ENCODE data around the gene HTD2. TPM values are rescaled to one million over a fixed set of nuclear protein-coding genes. Genes with fewer than 3 reads are reported as not detected.
A peak's percentile ranks its signal among the peaks of the same experiment; 100 is the strongest.

Gene HTD2
- total RNA-seq, 1 donor from 2014 or later, result 11.5 TPM

DNA sequence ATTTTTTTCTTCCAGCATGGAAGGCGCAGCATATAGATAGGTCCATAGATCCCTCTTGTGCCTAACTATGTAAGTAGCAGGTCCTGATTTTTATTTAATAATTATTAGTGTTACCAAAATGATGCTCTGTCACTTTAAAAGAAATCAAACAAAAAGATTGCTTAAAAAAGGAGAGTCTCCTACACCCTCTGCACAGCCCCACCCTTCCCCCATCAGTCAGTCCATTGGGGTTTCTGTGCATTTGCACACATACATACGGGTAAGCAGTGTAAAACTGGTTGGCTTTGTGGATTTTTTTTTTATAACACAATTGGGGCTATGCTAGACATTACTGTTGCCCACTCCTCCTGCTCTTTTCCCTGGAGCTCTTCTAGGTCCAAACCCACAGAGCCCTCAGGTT is 7.2 kb upstream of the HTD2 start:
- intact Hi-C loops (cut with micrococcal nuclease), result no loop called here
- no peak overlapping the region for H3K27ac Mint-ChIP-seq
- H3K4me3 Mint-ChIP-seq, result no peak overlapping the region
- no peak for DNase-seq (ENCODE audit: low spot score)
- H3K27me3 Mint-ChIP-seq (ENCODE audit: insufficient read depth), result peaks cover 25% of the 10 kb centered on the region
- peaks cover 8% of the 10 kb centered on the region for H3K9me3 Mint-ChIP-seq
- no peaks in the 10 kb centered on the region for H3K36me3 Mint-ChIP-seq (ENCODE audit: low read depth)
- no peaks in the 10 kb centered on the region for H3K4me1 Mint-ChIP-seq (ENCODE audit: low read depth)

DNA sequence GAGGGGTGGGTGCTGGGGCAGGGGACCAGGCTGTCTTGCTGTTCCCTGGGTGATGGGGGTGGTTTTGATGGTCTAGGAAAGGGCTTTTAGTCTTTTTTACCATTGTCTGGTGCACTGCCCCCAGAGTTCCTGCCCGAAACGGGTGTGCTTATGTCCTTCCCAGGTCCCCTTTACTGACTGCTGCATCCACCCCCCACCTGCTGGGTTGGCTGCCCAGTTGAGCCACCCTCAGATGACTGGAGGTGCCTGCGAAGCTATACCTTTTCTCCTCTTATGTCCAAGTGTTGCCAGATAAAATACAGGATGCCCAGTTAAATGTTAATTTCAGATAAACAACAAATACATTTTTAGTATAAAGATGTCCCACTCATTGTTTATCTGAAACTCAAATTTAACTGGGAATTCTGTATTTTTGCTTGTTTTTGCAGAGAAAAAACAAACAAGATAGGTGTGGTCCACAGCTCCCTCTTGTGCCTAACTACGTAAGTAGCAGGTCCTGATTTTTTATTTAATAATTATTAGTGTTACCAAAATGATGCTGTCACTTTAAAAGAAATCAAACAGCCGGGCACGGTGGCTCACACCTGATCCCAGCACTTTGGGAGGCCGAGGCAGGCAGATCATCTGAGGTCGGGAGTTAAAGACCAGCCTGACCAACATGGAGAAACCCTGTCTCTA is 6.3 kb upstream of the HTD2 start:
- Mint-ChIP-seq H3K4me3 (no peak overlapping the region), H3K4me1 (ENCODE audit: low read depth) (no peaks in the 10 kb centered on the region), H3K9me3 (peaks cover 8% of the 10 kb centered on the region), H3K27ac (no peak overlapping the region), H3K36me3 (ENCODE audit: low read depth) (no peaks in the 10 kb centered on the region), H3K27me3 (ENCODE audit: insufficient read depth) (peaks cover 27% of the 10 kb centered on the region)
- intact Hi-C loops (cut with micrococcal nuclease), result loop anchor here (1.0 kb wide), 1 partner anchor 113 kb away; no protein-coding TSS in a partner anchor
- no peak for DNase-seq (ENCODE audit: low spot score)

DNA sequence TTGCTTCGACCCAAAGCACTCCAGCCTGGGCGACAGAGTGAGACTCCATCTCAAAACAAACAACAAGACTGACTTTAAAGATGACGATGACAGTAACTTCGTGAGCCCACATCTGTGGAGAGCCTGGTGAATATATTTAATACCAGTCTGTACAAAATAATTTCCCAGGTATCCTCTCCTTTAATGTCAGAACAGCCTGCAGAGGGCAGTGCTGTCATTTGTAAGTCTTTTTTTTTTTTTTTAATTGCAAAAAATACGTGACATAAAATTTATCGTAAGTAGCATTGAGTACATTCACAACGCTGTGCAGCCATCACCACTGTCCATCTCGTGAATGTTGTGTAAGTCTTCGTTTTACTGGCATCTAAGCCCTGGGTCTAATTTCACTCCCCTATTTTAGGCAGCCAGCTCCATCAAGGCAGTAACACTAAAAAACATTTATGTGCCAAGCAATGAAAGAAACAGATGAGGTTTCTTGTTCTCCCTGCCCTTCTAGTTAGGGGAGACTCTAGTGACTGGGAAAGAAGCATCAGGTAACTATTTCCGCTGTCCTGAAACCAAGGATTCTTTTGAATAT is 1.4 kb downstream of the HTD2 start:
- peaks cover 27% of the 10 kb centered on the region for H3K4me1 Mint-ChIP-seq (ENCODE audit: low read depth)
- intact Hi-C loops (cut with micrococcal nuclease), result loop anchor here (1.0 to 5.0 kb wide), 5 partner anchors 107 to 1080 kb away; partner anchors contain the start of genes APPL1, CFAP20DC, DENND6A and FLNB
- peak; percentile 26 for DNase-seq (ENCODE audit: low spot score)
- no peaks in the 10 kb centered on the region for H3K9me3 Mint-ChIP-seq
- H3K27ac Mint-ChIP-seq, result peak overlapping the region; percentile 99
- H3K36me3 Mint-ChIP-seq (ENCODE audit: low read depth), result peaks cover 22% of the 10 kb centered on the region
- H3K4me3 Mint-ChIP-seq, result peak overlapping the region; percentile 95
- H3K27me3 Mint-ChIP-seq (ENCODE audit: insufficient read depth), result peaks cover 3% of the 10 kb centered on the region

DNA sequence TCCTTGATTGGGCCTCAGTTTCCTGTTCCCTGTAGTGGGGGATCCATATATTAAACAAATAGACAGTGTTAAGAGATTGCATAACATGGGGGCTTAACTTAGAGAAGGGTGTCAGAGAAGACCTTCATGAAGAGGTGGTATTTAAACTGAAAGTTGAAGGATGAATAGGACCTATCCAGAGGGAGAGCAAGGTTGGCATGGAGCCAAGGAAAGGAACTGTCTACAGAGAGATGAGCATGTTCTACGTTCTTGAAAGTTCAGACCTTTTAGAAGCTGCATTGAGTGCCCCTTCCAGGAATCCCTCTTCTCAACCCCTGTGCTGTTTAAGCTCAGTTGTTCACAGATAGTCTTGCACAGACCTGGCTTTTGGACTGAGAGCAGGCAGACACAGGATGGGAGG is 2.4 kb downstream of the HTD2 start:
- intact Hi-C loops (cut with micrococcal nuclease), result loop anchor here (5.0 kb wide), 1 partner anchor 1081 kb away; the partner anchor contains the start of gene APPL1
- peak overlapping the region; percentile 10 for H3K4me3 Mint-ChIP-seq
- peak overlapping the region; percentile 43 for H3K27ac Mint-ChIP-seq

DNA sequence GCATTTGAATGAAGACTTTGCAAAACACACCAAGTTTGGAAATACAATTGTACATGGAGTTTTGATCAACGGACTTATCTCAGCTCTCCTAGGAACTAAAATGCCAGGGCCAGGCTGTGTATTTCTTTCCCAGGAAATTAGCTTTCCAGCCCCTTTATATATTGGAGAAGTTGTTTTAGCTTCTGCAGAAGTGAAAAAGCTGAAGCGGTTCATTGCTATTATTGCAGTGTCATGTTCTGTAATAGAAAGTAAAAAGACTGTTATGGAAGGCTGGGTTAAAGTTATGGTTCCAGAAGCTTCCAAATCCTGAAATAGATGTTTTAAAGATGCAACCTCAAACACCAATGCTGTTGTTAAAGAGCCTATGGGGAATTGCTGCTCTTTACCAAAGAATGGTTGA is 11.5 kb downstream of the HTD2 start:
- no peak overlapping the region for H3K27ac Mint-ChIP-seq
- H3K4me1 Mint-ChIP-seq (ENCODE audit: low read depth), result peaks cover 5% of the 10 kb centered on the region
- no peaks in the 10 kb centered on the region for H3K27me3 Mint-ChIP-seq (ENCODE audit: insufficient read depth)
- DNase-seq (ENCODE audit: low spot score), result no peak
- no peaks in the 10 kb centered on the region for H3K9me3 Mint-ChIP-seq
- no peak overlapping the region for H3K4me3 Mint-ChIP-seq
- H3K36me3 Mint-ChIP-seq (ENCODE audit: low read depth), result peaks cover 36% of the 10 kb centered on the region
- intact Hi-C loops (cut with micrococcal nuclease), result no loop called here

More for the DNA sequence above, 2.4 kb downstream of the HTD2 start:
- peaks cover 28% of the 10 kb centered on the region for H3K36me3 Mint-ChIP-seq (ENCODE audit: low read depth)
- peaks cover 27% of the 10 kb centered on the region for H3K4me1 Mint-ChIP-seq (ENCODE audit: low read depth)
- peaks cover 3% of the 10 kb centered on the region for H3K27me3 Mint-ChIP-seq (ENCODE audit: insufficient read depth)
- H3K9me3 Mint-ChIP-seq, result no peaks in the 10 kb centered on the region
- no peak for DNase-seq (ENCODE audit: low spot score)

DNA sequence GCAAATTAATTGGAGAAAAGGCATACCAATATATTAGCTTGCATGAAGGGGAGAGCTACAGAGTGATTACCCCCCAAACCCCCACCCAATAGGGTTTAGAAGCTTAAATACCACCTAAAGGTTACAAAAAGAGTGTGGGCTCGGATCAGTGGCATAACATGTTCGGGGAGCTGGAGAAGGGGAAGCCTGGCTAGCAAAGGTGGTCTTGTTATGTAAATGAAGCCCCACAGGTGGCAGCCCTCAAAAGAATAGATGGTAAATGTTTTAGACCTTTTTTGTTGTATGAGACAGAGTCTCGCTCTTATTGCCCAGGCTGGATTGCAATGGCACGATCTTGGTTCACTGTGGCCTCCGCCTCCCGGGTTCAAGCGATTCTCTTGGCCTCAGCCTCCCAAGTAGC is 15.5 kb downstream of the HTD2 start:
- Mint-ChIP-seq H3K27me3 (ENCODE audit: insufficient read depth) (no peaks in the 10 kb centered on the region), H3K36me3 (ENCODE audit: low read depth) (peaks cover 14% of the 10 kb centered on the region), H3K27ac (no peak overlapping the region), H3K9me3 (no peaks in the 10 kb centered on the region), H3K4me3 (no peak overlapping the region), H3K4me1 (ENCODE audit: low read depth) (peaks cover 31% of the 10 kb centered on the region)
- intact Hi-C loops (cut with micrococcal nuclease), result loop anchor here (1.0 to 5.0 kb wide), 7 partner anchors 13 to 311 kb away; partner anchors contain the start of genes HTD2, PDHB and RPP14
- no peak for DNase-seq (ENCODE audit: low spot score)

DNA sequence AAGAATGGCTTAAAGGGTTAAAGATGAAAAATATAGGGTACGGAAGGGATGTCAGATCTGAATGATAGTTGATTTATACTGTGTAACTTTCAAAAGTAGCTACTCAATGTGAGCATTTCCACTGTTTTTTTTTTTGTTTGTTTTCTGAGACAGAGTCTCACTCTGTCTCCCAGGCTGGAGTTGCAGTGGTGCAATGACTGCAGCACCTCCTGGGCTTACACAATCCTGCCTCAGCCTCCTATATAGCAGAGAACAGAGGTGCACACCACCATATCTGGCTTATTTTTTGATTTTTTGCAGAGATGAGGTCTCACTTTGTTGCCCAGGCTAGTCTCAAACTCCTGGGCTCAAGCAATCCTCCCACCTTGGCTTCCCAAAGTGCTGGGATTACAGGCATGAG is 16.5 kb downstream of the HTD2 start:
- H3K27me3 Mint-ChIP-seq (ENCODE audit: insufficient read depth), result no peaks in the 10 kb centered on the region
- H3K4me1 Mint-ChIP-seq (ENCODE audit: low read depth), result peaks cover 31% of the 10 kb centered on the region
- H3K27ac Mint-ChIP-seq, result peak overlapping the region; percentile 40
- intact Hi-C loops (cut with micrococcal nuclease), result loop anchor here (1.0 to 5.0 kb wide), 2 partner anchors 36 to 310 kb away; no protein-coding TSS in a partner anchor
- no peak for DNase-seq (ENCODE audit: low spot score)
- H3K4me3 Mint-ChIP-seq, result no peak overlapping the region
- H3K36me3 Mint-ChIP-seq (ENCODE audit: low read depth), result peaks cover 11% of the 10 kb centered on the region
- H3K9me3 Mint-ChIP-seq, result no peaks in the 10 kb centered on the region

DNA sequence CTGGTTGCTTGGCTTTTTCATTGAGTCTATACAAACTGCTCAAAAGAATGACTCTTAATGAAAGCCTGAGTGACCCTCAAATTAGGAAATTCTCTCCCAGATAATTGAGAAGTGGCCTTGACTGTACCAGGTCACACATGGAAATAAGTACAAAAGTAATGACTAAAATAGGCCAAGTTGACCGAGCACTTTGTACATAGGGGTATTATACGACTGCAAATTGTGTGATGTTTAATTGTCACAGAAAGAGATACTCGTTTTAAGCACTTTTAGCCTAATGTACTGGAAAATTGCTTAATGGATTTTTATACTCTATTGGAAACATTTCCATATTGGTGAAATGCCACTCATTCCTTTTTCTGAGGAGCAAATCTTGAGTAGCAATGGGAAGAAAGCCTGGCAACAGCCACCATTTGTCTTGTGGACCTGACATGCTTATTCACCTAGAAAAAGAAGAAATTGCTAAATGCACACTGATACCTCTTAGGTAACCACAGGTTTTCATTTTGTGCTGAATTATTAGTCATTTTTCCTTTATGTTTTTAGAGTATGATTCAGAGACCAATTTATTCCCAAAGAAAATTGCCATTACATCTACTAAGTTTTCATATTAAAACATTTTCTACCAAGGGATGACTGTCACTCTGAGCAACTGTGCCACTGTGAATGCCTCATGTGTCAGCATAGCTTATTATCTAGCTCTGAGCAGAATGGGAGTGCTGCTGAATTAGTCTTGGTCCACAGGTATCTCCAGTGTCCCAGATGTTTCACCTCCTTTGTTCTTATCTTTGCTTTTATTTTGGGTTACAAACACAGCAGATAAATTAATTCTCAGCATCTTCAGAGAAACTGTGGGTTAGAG is 17.4 kb downstream of the HTD2 start:
- intact Hi-C loops (cut with micrococcal nuclease), result loop anchor here (1.0 to 5.0 kb wide), 4 partner anchors 9 to 309 kb away; partner anchors contain the start of gene PXK
- H3K27me3 Mint-ChIP-seq (ENCODE audit: insufficient read depth), result no peaks in the 10 kb centered on the region
- peaks cover 8% of the 10 kb centered on the region for H3K36me3 Mint-ChIP-seq (ENCODE audit: low read depth)
- no peaks in the 10 kb centered on the region for H3K9me3 Mint-ChIP-seq
- peak overlapping the region; percentile 6 for H3K4me3 Mint-ChIP-seq
- DNase-seq (ENCODE audit: low spot score), result no peak
- peaks cover 31% of the 10 kb centered on the region for H3K4me1 Mint-ChIP-seq (ENCODE audit: low read depth)
- peak overlapping the region; percentile 86 for H3K27ac Mint-ChIP-seq

DNA sequence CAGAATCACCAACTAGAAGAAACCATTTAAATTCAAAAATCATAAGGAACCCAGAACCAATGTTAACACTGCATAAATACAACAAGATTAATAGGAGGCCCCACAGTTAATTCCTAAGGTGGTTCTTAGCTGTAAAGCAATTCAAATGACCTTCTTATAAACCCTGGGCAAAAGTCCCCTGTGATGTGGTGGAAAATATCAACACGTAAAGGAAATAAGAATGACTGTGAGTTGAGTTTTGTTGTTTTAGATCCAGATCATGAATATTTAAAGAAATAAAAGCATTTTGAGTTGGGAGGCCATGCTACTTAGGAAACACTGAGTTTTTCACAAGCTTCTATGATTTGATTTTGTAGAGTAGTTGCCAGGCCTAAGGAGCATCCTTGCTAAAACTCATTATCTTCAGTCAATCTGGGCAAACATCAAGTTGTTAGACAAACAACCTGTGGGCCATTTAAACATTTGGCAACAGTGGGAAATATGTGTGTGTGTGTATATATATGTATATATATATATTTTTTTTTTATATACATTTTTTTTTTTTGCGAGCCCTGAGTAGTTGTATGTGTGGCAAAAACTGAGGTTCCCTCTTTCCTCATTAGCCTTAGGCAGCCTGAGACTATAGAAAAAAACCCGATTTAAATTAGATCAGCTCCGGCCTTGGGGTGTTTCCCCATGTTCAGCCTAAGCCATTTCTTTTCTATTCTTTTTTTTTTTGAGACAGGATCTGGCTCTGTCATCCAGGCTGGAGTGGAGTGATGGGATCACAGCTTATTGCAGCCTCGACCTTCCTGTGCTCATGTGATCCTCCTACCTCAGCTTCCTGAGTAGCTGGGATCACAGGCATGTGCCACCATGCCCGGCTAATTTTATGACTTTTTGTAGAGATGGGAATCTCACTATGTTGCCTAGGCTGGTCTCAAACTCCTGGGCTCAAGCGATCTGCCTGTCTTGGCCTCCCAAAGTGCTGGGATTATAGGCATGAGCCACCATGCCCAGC is 18.4 kb downstream of the HTD2 start:
- Mint-ChIP-seq H3K36me3 (ENCODE audit: low read depth) (peaks cover 4% of the 10 kb centered on the region), H3K27ac (peak overlapping the region; percentile 86), H3K9me3 (no peaks in the 10 kb centered on the region), H3K4me1 (ENCODE audit: low read depth) (peaks cover 31% of the 10 kb centered on the region), H3K4me3 (peak overlapping the region; percentile 6), H3K27me3 (ENCODE audit: insufficient read depth) (no peaks in the 10 kb centered on the region)
- intact Hi-C loops (cut with micrococcal nuclease), result loop anchor here (1.0 to 5.0 kb wide), 3 partner anchors 8 to 308 kb away; partner anchors contain the start of gene PXK
- peak; percentile 6 for DNase-seq (ENCODE audit: low spot score)

DNA sequence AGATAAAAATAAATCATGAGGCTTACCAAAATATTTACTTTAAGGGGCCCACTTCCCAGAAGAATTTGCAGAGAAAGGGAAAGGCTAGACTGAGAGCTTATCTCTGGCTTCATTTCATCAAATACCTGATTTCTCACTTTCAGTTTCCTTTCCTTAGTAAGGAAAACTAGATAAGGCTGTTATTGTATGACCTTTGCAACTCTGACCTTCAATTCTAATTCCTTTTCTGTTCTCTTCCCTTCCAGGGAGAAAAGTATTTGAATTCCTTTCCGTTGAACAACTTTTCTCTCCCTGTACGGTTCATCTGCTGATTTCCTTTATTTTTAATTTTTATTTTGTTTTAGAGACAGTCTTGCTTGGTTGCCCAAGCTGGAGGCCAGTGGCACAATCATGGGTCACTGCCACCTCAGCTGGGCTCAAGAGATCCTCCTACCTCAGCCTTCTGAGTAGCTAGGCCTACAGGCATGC is 19.2 kb downstream of the HTD2 start:
- Mint-ChIP-seq H3K9me3 (no peaks in the 10 kb centered on the region), H3K27me3 (ENCODE audit: insufficient read depth) (no peaks in the 10 kb centered on the region), H3K27ac (peak overlapping the region; percentile 86), H3K4me3 (no peak overlapping the region), H3K4me1 (ENCODE audit: low read depth) (peaks cover 34% of the 10 kb centered on the region), H3K36me3 (ENCODE audit: low read depth) (peaks cover 3% of the 10 kb centered on the region)
- intact Hi-C loops (cut with micrococcal nuclease), result no loop called here
- DNase-seq (ENCODE audit: low spot score), result no peak

DNA sequence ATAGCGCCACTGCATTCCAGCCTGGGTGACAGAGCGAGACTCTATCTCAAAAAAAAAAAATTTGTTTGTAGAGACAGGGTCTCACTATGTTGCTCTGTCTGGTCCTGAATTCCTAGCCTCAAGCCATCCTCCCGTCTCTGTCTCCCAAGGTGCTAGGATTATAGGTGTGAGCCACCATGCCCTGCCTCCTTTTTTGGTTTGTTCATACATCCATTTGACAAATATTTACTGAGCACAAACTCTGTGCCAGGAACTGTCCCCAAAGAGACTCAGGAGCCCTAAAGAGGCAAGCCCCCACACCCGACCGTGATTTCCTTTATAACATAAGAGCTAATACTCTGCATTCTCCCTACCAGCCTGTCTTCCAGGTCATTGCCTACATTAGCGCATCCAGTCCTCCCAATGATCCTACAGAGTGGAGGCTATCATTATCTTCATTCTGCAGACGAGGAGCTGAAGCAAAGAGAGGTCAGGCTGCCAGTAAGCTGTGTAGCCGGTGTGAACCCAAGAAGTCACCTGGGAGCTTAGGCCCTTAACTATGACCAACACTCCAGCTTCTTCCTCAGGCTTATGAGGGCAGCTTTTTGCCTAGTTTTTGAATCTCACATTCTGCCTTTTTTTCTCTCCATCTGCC is 20.1 kb downstream of the HTD2 start:
- no peaks in the 10 kb centered on the region for H3K27me3 Mint-ChIP-seq (ENCODE audit: insufficient read depth)
- no peak for DNase-seq (ENCODE audit: low spot score)
- no peaks in the 10 kb centered on the region for H3K9me3 Mint-ChIP-seq
- H3K27ac Mint-ChIP-seq, result peak overlapping the region; percentile 65
- H3K36me3 Mint-ChIP-seq (ENCODE audit: low read depth), result no peaks in the 10 kb centered on the region
- peaks cover 35% of the 10 kb centered on the region for H3K4me1 Mint-ChIP-seq (ENCODE audit: low read depth)
- H3K4me3 Mint-ChIP-seq, result no peak overlapping the region
- intact Hi-C loops (cut with micrococcal nuclease), result no loop called here

Measured in activated T-helper 1 cell treated with anti-CD3 and anti-CD28 coated beads, Interleukin-12 subunit alpha, Interleukin-12 subunit beta, Interleukin-2, Interleukin-4 antibody, amounts not matched to agents 30 ng/mL and 10 ng/mL and 1 ng/mL, durations not matched to agents 14 hours and 24 hours and 36 hours (primary cell).